LNCAP (cell line): ENCODE measurements around the gene MAMSTR.

ENCODE experiments used
- TF ChIP-seq, protein P1 (sequence below): fragments of 450-650 bp; IDR thresholded peaks from 2 replicates; pipeline ENCODE4 v1.5.1; 2017; ENCODE audit warnings: mild to moderate bottlenecking

MAMSTR gene

DNA sequence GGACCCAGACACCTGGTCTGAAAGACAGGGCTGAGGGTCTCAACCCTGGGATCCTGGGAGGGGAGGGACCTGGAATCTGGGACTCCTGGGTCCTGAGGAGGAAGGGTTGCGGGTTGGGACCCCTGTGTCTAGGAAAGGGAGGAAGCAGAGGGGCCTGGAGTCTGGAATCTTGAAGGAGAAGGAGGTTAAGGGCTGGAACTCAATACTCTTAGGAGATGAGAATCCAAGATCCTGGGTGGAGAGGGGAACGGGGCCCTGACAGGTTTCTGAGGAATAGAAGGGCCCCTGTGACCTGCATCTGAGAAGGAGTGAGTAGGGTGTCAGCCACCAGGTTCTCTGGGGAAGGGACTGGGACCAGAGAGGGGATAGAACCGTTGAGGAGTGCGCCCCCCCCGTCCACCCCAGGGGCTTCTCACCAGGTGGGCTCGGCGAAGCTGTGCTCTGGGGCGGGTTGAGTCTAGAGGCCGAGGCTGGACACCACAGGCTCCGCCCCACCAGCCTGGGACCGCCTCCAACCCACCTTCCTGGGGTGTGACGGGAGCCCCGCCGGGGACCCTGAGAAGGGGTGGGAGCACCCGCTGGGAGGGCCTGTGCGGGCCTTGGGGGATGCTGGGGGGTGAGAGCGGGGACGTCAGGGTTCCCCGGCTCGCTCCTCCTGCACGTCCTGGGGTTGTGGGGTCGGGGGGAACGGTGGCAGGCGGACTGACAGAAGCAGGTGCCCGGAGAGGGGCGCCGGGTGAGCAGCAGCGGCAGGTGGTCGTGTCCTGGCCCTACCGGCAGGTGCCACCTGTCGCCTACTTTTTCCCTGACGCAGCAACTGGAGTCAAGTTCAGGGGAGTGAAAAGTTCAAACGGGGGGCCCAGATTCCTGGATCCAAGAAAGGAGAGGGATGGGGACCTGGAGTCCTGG, at the start of gene MAMSTR:
MAMSTR (minus strand) TSS at position 463 of the 909 bp plus-strand sequence. CDS start 694 bp downstream, outside the sequence.
- TF ChIP-seq, protein P1, sequence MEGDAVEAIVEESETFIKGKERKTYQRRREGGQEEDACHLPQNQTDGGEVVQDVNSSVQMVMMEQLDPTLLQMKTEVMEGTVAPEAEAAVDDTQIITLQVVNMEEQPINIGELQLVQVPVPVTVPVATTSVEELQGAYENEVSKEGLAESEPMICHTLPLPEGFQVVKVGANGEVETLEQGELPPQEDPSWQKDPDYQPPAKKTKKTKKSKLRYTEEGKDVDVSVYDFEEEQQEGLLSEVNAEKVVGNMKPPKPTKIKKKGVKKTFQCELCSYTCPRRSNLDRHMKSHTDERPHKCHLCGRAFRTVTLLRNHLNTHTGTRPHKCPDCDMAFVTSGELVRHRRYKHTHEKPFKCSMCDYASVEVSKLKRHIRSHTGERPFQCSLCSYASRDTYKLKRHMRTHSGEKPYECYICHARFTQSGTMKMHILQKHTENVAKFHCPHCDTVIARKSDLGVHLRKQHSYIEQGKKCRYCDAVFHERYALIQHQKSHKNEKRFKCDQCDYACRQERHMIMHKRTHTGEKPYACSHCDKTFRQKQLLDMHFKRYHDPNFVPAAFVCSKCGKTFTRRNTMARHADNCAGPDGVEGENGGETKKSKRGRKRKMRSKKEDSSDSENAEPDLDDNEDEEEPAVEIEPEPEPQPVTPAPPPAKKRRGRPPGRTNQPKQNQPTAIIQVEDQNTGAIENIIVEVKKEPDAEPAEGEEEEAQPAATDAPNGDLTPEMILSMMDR = no peak

GRCh38 chr19:48768994-48769713, 49.6 kb upstream of the MAMSTR start:
- TF ChIP-seq, protein P1 = no peak

GRCh38 chr19:48760504-48761205, 41.1 kb upstream of the MAMSTR start:
- TF ChIP-seq, protein P1 = no peak

DNA sequence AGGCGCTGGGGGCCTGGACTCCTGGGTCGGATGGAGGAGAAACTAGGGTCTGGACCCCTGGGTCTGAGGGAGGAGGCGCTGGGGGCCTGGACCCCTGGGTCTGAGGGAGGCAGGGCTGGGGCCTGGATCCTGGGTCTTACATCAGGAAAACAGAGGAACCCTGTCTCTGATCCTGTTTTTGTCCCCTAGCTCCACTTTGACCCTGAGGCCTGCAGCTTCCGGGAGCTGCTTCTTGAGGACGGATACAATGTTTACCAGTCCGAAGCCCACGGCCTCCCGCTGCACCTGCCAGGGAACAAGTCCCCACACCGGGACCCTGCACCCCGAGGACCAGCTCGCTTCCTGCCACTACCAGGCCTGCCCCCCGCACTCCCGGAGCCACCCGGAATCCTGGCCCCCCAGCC, 38.2 kb upstream of the MAMSTR start:
- TF ChIP-seq, protein P1 = no peak

DNA sequence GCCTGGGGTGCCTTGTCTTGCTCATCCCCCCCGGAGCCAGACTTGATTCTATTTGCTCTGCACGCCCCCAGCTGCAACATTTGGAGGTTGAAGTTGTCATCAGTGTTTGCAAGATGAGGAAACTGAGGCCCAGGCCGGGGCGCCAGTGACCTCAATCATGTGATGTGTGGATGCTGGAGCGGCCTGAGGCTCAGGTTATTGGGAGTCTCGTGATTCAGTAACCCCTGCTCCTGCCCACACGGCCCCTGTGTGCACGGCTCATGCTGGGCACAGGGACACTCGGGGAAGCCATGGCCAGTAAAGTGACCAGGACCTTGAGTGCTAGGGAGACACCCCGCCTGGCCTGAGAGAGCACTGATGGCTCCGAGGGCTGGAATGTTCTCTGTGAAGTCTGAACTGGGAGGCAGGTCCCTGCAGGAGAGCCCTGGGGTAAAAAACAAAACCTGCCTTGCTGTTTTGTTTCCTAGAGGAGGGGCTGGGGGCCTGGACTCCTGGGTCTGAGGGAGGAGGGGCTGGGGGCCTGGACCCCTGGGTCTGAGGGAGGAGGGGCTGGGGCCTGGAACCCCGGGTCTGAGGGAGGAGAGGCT, 37.7 kb upstream of the MAMSTR start:
- TF ChIP-seq, protein P1 = no peak

DNA sequence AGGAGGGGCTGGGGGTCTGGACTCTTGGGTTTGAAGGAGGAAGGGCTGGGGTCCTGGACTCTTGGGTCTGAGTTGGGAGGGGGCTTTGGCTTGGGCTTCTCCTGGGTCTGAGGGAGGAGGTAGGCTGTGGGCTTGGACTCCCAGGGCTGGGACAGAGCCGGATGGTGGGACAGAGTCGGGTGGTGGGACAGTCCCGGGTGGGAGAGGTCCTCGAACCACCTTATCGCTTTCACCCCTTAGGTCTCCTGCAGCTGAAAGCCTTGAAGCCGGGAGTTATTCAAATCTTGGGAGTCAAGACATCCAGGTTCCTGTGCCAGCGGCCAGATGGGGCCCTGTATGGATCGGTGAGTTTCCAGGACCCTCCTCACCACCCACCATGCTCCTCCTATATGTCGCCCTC, 37.2 kb upstream of the MAMSTR start:
- TF ChIP-seq, protein P1 = no peak

DNA sequence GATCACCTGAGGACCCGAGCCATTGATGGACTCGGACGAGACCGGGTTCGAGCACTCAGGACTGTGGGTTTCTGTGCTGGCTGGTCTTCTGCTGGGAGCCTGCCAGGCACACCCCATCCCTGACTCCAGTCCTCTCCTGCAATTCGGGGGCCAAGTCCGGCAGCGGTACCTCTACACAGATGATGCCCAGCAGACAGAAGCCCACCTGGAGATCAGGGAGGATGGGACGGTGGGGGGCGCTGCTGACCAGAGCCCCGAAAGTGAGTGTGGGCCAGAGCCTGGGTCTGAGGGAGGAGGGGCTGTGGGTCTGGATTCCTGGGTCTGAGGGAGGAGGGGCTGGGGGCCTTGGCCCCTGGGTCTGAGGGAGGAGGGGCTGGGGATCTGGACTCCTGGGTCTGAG, 36.7 kb upstream of the MAMSTR start:
- TF ChIP-seq, protein P1 = no peak
